Activated naive CD4-positive, alpha-beta T cell treated with anti-CD3 and anti-CD28 coated beads, Interleukin-2, amount 50 U/mL, for 72 hours (primary cell): ENCODE measurements around the gene GDPD2. TPM values are rescaled to one million over a fixed set of nuclear protein-coding genes. Genes with fewer than 3 reads are reported as not detected.
"Not testable (repeated sequence)": the region's sequence is repeated elsewhere in the genome, so short reads cannot be mapped to it uniquely, and the experiment has no call there.

Experiments
- ATAC-seq, 2 donors: fragments of 150-1000 bp; cut with Tn5 transposase; 2 replicates each; pipeline ENCODE4 v1.10.0; 2021; ENCODE audit warnings: mild to moderate bottlenecking in 2 of 2, moderate library complexity in 2 of 2
- DNase-seq, 2 donors: peaks; one replicate each; pipeline ENCODE4 v3.0.0; 2021 to 2022; ENCODE audit warnings: low spot score in 2 of 2
- H3K27ac Mint-ChIP-seq, 2 donors: one replicate each; pipeline ENCODE4 v1.8.0; 2022; ENCODE audit warnings: mild to moderate bottlenecking in 2 of 2, mixed read lengths in 2 of 2
- H3K36me3 Mint-ChIP-seq, 2 donors: one replicate each; pipeline ENCODE4 v1.8.0; 2022; ENCODE audit warnings: mixed read lengths in 2 of 2
- H3K9me3 Mint-ChIP-seq, 2 donors: one replicate each; pipeline ENCODE4 v1.8.0; 2022; ENCODE audit warnings: mixed read lengths in 2 of 2
- total RNA-seq, 2 donors: library from RNA; stranded (reverse); gene quantifications; one replicate each; pipeline ENCODE4 v1.2.3, GENCODE V29; 2022

The GDPD2 gene, protein sequence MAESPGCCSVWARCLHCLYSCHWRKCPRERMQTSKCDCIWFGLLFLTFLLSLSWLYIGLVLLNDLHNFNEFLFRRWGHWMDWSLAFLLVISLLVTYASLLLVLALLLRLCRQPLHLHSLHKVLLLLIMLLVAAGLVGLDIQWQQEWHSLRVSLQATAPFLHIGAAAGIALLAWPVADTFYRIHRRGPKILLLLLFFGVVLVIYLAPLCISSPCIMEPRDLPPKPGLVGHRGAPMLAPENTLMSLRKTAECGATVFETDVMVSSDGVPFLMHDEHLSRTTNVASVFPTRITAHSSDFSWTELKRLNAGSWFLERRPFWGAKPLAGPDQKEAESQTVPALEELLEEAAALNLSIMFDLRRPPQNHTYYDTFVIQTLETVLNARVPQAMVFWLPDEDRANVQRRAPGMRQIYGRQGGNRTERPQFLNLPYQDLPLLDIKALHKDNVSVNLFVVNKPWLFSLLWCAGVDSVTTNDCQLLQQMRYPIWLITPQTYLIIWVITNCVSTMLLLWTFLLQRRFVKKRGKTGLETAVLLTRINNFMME
- under 1 TPM; 0.14 to 0.16 TPM for total RNA-seq

DNA sequence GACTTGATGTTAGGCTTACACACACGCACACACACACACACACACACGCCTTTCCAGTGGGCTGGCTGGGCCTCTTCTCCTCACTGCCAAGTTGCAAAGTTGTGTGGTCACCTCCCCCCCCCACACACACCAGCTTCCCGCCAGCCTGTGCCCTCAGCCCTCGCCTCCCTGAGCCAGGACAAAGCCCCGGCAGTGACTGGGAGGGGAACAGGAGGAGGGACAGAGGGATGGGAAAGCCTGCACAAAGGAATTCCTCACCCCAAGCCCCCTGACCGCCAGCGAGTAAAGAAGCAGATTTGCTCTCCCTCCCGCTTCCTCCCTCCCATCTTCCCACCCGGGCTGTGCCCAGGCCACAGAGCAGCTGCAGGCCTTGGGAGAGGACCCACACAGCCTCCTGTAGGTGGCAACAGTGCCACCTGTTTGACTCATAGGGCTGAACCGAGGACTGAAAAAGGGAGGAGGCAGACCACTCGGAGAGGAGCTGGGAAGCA lies at the start of gene GDPD2:
GDPD2 (plus strand) TSS at position 464 of the 491 bp plus-strand sequence. CDS start 1,671 bp downstream, outside the sequence.
- H3K27ac Mint-ChIP-seq = peak within 1 kb of the TSS in 1 of 2 donors; percentile 50
- DNase-seq (no peak), ATAC-seq (peak; percentile 31 to 40)
- H3K36me3 Mint-ChIP-seq = no peaks in the 10 kb centered on the region
- no peaks in the 10 kb centered on the region for H3K9me3 Mint-ChIP-seq

DNA sequence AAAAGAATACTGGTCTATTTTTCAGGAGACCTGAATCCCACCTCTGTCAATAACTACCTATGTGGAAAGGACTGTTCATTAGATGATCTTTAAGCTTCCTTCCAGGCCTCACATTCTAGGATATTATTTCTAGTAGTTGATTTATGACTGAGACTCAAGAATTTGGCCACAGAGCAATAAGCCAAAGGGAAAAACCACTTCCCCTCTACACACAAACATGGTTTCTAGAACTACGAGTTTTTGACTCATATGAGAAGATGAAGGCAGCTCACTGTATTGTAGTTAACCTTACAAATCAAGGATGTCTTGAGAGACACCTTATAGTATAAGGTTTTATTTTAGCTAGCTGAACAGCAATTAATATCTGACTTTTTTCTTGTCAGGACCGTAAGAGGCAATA lies 36.9 kb upstream of the GDPD2 start:
- H3K27ac Mint-ChIP-seq = no peak overlapping the region
- no peak for DNase-seq
- no peaks in the 10 kb centered on the region for H3K9me3 Mint-ChIP-seq
- ATAC-seq = no peak
- peaks cover 0 to 13% of the 10 kb centered on the region in 2 donors for H3K36me3 Mint-ChIP-seq

DNA sequence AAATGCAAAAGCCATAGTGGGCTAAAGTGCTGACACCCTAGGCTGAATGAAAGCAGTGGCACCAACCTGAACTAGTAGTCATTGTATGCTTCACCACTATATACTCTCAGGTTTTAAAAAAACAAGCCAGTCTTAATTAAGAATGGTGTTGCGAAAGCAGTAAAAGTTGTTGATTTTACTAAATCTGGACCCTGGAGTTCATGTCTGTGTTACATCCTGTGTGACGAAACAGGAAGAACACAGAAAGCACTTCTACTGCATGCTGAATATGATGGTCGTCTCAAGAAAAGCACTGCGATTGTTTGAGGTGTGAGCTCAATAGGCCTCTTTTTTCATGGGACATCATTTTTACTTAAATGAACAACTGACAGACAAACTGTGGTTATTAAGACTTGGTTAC lies 24.2 kb upstream of the GDPD2 start:
- ATAC-seq (no peak), DNase-seq (no peak)
- H3K27ac Mint-ChIP-seq = no peak overlapping the region

DNA sequence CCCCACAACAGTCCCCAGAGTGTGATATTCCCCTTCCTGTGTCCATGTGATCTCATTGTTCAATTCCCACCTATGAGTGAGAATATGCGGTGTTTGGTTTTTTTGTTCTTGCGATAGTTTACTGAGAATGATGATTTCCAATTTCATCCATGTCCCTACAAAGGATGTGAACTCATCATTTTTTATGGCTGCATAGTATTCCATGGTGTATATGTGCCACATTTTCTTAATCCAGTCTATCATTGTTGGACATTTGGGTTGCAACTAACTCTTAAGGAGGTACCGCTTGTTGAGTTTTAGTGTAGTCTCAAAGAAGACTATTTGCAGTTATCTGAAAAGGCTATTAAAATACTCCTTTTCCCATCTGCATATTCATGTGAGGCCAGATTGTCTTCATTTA lies 22.9 kb upstream of the GDPD2 start:
- not testable (repeated sequence) for DNase-seq, ATAC-seq, H3K9me3 Mint-ChIP-seq, H3K27ac Mint-ChIP-seq, H3K36me3 Mint-ChIP-seq

More for the DNA sequence above, 24.2 kb upstream of the GDPD2 start:
- no peaks in the 10 kb centered on the region for H3K9me3 Mint-ChIP-seq
- H3K36me3 Mint-ChIP-seq = peaks cover 0 to 6% of the 10 kb centered on the region in 2 donors

DNA sequence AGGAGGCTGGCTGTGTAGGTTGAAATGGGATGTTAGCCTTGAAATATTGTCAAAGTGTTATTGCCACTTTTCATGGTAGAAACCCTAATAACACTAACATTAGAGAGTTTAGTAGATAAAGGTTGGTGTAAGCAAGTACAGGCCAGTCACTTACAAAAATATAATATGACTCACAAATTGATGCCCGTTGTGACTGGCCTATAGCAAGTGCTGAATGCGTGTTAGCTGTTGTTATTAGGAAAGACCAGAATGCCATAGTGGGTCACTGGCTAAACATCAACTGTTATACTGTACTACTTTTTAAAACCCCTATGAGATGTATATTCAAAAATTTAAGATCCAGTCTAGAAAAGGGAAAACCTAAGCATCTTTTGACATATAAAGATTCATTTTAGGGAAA lies 20.4 kb upstream of the GDPD2 start:
- Mint-ChIP-seq H3K27ac (no peak overlapping the region), H3K36me3 (no peaks in the 10 kb centered on the region), H3K9me3 (no peaks in the 10 kb centered on the region)
- no peak for DNase-seq
- ATAC-seq = no peak

DNA sequence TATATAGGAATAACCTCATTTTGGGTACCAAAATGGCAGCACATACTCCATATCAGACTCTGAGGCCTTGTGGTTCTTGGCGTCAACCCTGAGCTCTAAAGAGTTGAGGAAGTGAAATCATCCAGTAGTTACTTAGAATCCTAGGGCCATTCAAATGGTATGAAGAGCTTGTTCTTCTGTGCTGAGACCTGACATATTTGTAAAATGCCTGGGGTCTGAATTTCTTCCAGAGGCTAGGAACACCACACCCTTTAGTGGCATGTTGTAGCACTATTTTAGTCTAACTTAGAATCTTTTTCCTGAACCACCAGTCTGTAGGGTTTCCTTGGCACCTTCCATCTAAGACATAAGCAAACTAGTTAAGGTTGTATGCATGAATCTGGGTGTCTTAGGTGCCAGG lies 18.1 kb upstream of the GDPD2 start:
- ATAC-seq (no peak), DNase-seq (no peak)
- H3K36me3 Mint-ChIP-seq = peaks cover 0 to 4% of the 10 kb centered on the region in 2 donors
- H3K9me3 Mint-ChIP-seq = no peaks in the 10 kb centered on the region
- no peak overlapping the region for H3K27ac Mint-ChIP-seq

DNA sequence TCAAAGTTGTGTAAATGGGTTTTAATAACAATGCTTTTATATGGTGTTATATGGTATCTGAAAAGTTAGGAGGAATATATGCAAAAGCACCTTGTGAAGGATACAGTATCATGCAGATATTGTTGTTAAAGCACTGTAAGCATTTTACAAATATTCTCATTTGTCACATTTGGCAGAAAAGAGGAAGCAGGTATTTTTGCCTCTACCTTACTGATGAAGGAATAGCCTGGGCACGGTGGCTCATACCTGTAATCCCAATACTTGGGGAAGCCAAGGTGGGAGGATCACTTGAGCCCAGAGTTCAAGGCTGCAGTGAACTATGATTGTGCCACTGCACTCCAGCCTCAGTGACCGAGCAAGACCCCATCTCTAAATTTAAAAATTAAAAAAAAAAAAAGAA lies 12.2 kb upstream of the GDPD2 start:
- ATAC-seq (no peak), DNase-seq (no peak)
- no peaks in the 10 kb centered on the region for H3K9me3 Mint-ChIP-seq
- H3K36me3 Mint-ChIP-seq = peaks cover 0 to 4% of the 10 kb centered on the region in 2 donors
- no peak overlapping the region for H3K27ac Mint-ChIP-seq

DNA sequence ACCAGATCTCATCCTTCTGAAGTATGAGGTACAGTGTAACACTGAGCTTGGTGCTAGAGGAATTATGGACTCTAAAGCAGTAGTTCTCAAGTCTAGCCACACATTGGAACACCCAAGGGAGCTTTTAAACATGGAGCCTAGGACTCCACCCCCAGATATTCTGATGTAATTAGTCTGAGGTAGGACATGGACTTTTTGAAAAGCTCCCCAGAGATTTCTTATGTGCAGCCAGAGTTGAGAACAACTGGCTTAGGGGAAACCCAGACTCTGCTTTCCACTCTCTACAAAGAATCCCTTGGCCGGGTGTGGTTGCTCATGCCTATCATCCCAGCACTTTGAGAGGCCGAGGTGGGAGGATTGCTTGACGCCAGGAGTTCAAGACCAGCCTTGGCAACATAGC lies 11.6 kb upstream of the GDPD2 start:
- Mint-ChIP-seq H3K36me3 (peaks cover 0 to 4% of the 10 kb centered on the region in 2 donors), H3K9me3 (no peaks in the 10 kb centered on the region), H3K27ac (no peak overlapping the region)
- DNase-seq (no peak), ATAC-seq (no peak)

DNA sequence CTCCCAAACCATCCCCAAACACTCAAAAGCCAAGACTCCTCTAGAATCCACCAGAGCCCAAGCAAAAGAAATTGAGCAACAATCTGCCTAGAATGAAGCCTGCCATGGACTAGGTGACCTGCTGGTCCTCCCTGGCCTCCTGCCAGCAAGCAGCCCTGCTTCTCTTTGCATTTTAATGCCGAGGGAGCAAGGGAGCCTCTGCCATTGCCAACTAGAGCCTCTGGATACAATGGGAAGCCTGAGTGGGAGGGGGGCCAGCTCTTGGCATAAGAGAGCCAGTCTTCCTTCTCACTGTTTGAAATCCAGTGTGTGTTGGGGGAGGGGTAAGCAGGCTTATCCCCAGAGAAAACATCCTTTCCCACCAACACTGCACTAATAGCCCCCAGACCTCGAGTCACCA lies 1.5 kb upstream of the GDPD2 start:
- ATAC-seq (no peak), DNase-seq (no peak)
- Mint-ChIP-seq H3K9me3 (no peaks in the 10 kb centered on the region), H3K27ac (no peak overlapping the region), H3K36me3 (no peaks in the 10 kb centered on the region)

DNA sequence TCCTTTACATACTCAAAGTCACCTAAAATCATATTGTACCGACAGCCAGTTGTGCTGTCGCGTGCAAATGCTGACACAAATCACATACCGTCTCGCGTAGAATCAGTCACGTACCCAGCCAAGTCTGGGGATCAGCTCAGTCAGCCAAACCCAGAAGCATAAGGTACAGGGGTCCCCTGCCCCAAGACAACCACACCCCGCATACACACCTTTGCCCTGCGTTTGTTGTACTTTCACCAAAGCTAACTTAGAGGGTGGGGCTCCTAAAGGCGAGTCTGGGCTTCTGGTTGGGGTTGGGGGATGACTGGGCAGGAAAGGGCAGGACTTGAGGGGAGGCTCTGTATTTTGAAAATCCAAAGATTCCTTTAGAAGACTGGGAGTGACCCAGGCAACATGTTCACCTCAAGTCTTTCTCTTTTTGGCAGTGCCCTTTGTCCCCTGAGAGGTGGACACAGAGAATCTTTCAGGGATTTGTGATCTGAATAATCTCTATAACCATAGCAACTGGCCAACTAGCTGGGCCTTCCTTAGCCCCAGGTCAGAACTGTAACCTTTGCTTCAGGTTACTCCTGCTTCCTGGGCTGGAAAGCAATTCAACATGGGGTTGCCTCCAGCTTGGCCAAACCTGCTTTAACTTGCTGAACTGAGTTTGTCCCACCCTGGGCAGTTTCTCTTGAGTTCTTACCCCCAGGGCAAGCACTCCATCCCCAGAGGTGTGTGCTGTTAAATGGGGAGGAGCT lies 992 bp downstream of the GDPD2 start:
- H3K27ac Mint-ChIP-seq = no peak overlapping the region
- DNase-seq = no peak
- no peaks in the 10 kb centered on the region for H3K36me3 Mint-ChIP-seq
- H3K9me3 Mint-ChIP-seq = no peaks in the 10 kb centered on the region
- ATAC-seq = no peak

DNA sequence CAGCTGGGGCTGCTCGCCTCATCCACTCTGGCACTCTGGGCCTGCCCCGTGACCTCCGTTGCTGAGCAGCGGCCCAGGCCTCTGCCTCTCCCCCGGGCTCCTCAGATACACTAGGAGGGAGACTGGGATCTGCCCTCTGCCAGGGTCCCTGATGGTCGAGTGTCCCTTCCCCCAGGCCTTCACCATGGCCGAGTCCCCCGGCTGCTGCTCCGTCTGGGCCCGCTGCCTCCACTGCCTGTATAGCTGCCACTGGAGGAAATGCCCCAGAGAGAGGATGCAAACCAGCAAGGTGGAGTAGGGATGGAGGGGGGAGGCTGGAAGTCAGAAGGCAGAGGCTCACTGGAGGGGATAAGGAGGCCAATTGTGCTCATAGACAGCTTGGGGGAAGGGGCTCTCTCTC lies 1.7 kb downstream of the GDPD2 start:
- no peak for ATAC-seq
- no peak overlapping the region for H3K27ac Mint-ChIP-seq

DNA sequence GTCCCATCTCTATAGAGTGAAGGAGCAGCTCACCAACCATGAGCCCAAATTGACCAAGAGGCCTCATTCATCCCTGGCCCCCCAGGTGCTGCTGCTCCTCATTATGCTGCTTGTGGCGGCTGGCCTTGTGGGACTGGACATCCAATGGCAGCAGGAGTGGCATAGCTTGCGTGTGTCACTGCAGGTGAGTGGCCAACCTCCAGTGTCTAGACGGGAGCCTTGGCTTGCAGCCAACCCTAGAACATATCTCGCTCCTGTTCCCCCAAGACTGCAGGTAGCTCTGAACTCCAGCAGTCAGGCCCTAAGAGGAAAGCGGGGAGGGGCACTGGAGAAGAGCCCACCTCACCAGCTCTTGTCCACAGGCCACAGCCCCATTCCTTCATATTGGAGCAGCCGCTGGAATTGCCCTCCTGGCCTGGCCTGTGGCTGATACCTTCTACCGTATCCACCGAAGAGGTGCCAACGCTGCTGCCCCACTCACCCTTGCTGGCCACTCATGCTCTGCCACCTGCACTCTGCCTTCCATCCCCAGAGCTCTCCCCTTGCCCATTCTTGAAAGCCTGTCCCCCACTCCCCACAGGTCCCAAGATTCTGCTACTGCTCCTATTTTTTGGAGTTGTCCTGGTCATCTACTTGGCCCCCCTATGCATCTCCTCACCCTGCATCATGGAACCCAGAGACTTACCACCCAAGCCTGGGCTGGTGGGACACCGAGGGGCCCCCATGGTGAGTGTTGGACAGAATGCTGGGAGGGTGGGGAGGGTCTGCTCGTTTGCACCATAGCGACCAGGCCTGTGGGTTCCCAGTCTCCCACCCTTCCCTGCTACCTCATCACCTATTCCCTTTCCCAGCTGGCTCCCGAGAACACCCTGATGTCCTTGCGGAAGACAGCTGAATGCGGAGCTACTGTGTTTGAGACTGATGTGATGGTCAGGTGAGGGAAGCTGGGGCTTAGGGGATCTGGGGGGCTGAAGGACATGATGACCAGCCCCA lies 3.5 kb downstream of the GDPD2 start:
- DNase-seq = no peak
- no peaks in the 10 kb centered on the region for H3K9me3 Mint-ChIP-seq
- no peaks in the 10 kb centered on the region for H3K36me3 Mint-ChIP-seq
- ATAC-seq = no peak
- no peak overlapping the region for H3K27ac Mint-ChIP-seq

More for the DNA sequence above, 1.7 kb downstream of the GDPD2 start:
- Mint-ChIP-seq H3K9me3 (no peaks in the 10 kb centered on the region), H3K36me3 (no peaks in the 10 kb centered on the region)
- DNase-seq = no peak

DNA sequence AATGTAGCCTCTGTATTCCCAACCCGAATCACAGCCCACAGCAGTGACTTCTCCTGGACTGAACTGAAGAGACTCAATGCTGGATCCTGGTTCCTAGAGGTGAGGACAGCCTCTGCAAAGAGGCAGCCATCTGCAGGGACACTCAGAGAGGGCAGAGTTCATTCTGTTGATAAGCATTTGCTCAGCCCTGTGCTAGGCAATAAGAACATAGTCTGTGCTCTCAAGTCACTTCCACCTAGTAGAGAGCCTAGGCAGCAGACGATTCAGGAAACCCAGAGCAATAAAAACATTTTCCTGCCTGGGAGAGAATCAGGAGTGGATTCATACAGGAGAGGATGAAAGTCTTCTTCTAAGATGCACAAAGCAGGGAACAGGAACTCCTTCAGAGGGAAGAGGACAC lies 4.3 kb downstream of the GDPD2 start:
- Mint-ChIP-seq H3K27ac (no peak overlapping the region), H3K9me3 (no peaks in the 10 kb centered on the region), H3K36me3 (no peaks in the 10 kb centered on the region)
- DNase-seq = no peak
- ATAC-seq = no peak

DNA sequence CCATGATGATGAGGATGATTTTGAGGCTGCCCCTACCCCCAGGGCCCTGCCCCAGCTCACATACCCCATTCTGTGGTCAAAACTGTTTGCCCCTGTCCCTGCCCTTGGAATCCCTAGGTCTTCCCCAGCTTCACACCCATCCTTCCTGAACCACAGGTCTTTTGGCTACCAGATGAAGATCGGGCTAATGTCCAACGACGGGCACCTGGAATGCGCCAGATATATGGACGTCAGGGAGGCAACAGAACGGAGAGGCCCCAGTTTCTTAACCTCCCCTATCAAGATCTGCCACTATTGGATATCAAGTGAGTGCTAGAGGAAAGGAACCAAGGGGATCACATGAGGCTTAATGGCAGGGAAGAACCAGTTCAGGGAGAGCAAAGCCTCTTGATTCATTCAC lies 6.6 kb downstream of the GDPD2 start:
- Mint-ChIP-seq H3K9me3 (no peaks in the 10 kb centered on the region), H3K36me3 (no peaks in the 10 kb centered on the region), H3K27ac (no peak overlapping the region)
- ATAC-seq (no peak), DNase-seq (no peak)

DNA sequence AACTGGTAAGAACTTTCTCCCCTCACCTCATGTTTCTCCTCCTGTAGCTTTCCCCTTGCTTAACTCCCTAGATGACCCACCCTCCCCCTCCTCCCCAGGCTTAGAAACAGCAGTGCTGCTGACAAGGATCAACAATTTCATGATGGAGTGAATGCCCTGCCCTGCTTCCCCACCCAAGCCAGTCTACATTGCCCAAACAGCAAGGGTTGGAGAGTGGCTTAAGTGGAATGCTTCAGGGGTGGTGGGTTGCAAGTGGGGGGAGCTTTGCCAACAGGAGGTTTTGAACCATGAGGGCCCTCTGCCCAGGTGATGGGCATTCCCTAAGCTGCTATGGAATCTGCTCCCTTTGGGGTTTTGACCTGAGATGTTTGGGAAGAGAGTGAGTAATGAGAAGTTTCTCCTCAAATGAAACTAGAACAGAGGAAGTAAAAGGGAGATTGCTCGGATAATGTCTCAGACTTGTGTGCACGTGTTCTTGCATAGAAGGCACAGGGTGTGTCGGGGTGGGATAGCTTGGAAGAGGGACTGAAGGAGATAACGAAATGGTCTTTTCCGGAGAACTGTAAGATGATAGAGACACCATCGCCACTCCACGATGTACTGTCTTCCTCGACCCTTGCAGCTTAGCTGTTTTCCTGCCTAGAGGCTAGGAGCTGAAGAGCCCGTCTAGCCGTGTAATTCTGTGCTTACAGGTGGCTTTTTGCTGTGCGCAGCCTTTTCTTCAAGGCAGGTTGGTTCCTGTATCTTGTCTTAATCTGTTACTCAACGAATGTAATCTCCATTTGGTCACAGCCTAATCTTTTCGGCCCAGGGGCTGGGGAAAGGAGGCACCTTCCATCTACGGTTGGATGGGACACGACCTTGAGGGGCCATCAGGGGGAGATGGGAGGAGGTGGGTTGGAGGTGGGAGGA lies 10.1 kb downstream of the GDPD2 start:
- peak overlapping the region; percentile 84 to 95 for H3K27ac Mint-ChIP-seq
- no peaks in the 10 kb centered on the region for H3K36me3 Mint-ChIP-seq
- ATAC-seq (no peak), DNase-seq (no peak)
- H3K9me3 Mint-ChIP-seq = no peaks in the 10 kb centered on the region
